Measurements from ENCODE around the gene CMIP.

The CMIP gene

DNA sequence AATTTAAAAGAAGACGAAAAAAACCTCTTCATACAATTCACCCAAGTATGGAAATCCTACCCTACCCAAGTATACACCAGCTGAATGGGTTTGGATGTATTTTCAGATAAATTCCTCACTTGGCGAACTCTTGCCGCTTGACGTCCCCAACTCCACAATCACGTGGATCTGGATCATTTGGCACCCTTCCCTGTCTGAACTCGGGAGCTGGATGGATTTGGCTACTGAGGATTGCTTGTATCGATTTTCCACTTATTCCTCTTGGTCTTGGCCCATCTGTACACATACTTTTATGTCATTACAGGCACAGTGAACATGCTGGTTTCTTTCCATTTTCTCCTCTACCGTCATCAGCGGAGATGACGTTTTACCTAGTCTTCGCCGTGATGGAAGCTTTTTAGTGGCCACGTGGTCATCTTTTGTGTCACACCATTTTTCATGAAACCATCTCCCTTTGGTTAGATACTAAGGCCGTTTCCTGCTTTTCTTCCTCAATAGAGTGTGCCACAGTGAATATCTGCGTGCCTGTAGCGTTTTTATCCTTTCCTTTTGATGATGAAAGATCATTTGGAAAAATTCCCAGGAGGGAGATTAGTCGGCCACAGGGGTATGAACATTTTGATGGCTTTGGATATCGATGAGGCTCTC, 47.1 kb downstream of the CMIP start:
- Histone ChIP-seq H3K36me3 (ENCODE audit: insufficient read depth, insufficient read length, low read length) (peaks cover 24% of the 10 kb centered on the region), H3K4me1 (ENCODE audit: insufficient read depth, insufficient read length) (peaks cover 16% of the 10 kb centered on the region), H3K27me3 (ENCODE audit: insufficient read depth, insufficient read length) (no peaks in the 10 kb centered on the region), H3K4me3 (ENCODE audit: insufficient read length, low read depth) (no peak overlapping the region), H3K9me3 (ENCODE audit: insufficient read depth, low read length) (no peaks in the 10 kb centered on the region), H3K9ac (ENCODE audit: insufficient read length, low read depth) (no peak overlapping the region)
- TF ChIP-seq YY1 (IDR thresholded peaks at IDR 0.05; ENCODE audit: insufficient read depth, insufficient read length) (no peak), ZNF274 (IDR thresholded peaks at IDR 0.05; ENCODE audit: low read depth, low read length) (no peak), SUZ12 (IDR thresholded peaks at IDR 0.05; ENCODE audit: extremely low read depth, insufficient read depth, insufficient read length) (no peak)
- no peak for DNase-seq (ENCODE audit: low read depth, low spot score)

DNA sequence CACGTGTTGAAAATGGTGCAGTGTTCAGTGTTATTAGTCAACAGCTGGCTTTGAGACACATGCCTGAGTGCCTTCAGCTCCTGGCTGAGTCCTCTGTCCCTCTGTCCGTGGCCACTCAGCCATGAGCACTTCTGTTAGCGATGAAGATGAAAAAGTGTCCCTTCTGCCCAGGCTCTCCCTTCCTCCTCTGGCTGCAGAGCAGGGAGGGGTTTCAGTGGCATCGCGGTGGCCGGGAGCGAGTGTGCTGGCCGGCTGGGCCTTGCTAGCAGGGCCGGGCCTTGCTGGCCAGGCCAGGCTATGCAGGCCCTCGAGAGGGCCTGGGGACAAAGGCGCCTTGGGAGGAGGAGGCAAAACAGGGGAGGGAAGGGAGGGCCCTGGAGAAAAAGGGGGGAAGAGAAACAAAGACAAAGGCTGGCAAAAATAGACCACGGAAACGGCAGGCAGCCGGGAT, 47.7 kb downstream of the CMIP start:
- DNase-seq (ENCODE audit: low read depth, low spot score): no peak
- Histone ChIP-seq H3K9ac (ENCODE audit: insufficient read length, low read depth) (no peak overlapping the region), H3K4me1 (ENCODE audit: insufficient read depth, insufficient read length) (peaks cover 16% of the 10 kb centered on the region), H3K4me3 (ENCODE audit: insufficient read length, low read depth) (no peak overlapping the region), H3K27me3 (ENCODE audit: insufficient read depth, insufficient read length) (no peaks in the 10 kb centered on the region), H3K36me3 (ENCODE audit: insufficient read depth, insufficient read length, low read length) (peaks cover 22% of the 10 kb centered on the region), H3K9me3 (ENCODE audit: insufficient read depth, low read length) (no peaks in the 10 kb centered on the region)
- TF ChIP-seq SUZ12 (IDR thresholded peaks at IDR 0.05; ENCODE audit: extremely low read depth, insufficient read depth, insufficient read length) (no peak), YY1 (IDR thresholded peaks at IDR 0.05; ENCODE audit: insufficient read depth, insufficient read length) (no peak), ZNF274 (IDR thresholded peaks at IDR 0.05; ENCODE audit: low read depth, low read length) (no peak)

- H3K9ac ChIP-seq (ENCODE audit: insufficient read length, low read depth): no peak overlapping the region
These were observed 48.6 kb downstream of the CMIP start for GRCh38 chr16:81492965-81493754.

GRCh38 chr16:81493755-81494433, 49.3 kb downstream of the CMIP start:
- Histone ChIP-seq H3K4me3 (ENCODE audit: insufficient read length, low read depth) (no peak overlapping the region), H3K9me3 (ENCODE audit: insufficient read depth, low read length) (no peaks in the 10 kb centered on the region), H3K36me3 (ENCODE audit: insufficient read depth, insufficient read length, low read length) (peaks cover 25% of the 10 kb centered on the region), H3K4me1 (ENCODE audit: insufficient read depth, insufficient read length) (peaks cover 20% of the 10 kb centered on the region), H3K27me3 (ENCODE audit: insufficient read depth, insufficient read length) (no peaks in the 10 kb centered on the region), H3K9ac (ENCODE audit: insufficient read length, low read depth) (no peak overlapping the region)
- TF ChIP-seq SUZ12 (IDR thresholded peaks at IDR 0.05; ENCODE audit: extremely low read depth, insufficient read depth, insufficient read length) (no peak), ZNF274 (IDR thresholded peaks at IDR 0.05; ENCODE audit: low read depth, low read length) (no peak), YY1 (IDR thresholded peaks at IDR 0.05; ENCODE audit: insufficient read depth, insufficient read length) (no peak)
- no peak for DNase-seq (ENCODE audit: low read depth, low spot score)

More at GRCh38 chr16:81492965-81493754, 48.6 kb downstream of the CMIP start:
- peaks cover 19% of the 10 kb centered on the region for H3K36me3 ChIP-seq (ENCODE audit: insufficient read depth, insufficient read length, low read length)
- H3K4me3 ChIP-seq (ENCODE audit: insufficient read length, low read depth): no peak overlapping the region
- peaks cover 16% of the 10 kb centered on the region for H3K4me1 ChIP-seq (ENCODE audit: insufficient read depth, insufficient read length)
- no peaks in the 10 kb centered on the region for H3K27me3 ChIP-seq (ENCODE audit: insufficient read depth, insufficient read length)
- no peaks in the 10 kb centered on the region for H3K9me3 ChIP-seq (ENCODE audit: insufficient read depth, low read length)
- no peak for DNase-seq (ENCODE audit: low read depth, low spot score)
- TF ChIP-seq ZNF274 (IDR thresholded peaks at IDR 0.05; ENCODE audit: low read depth, low read length): no peak
- no peak for TF ChIP-seq YY1 (IDR thresholded peaks at IDR 0.05; ENCODE audit: insufficient read depth, insufficient read length)
- no peak for TF ChIP-seq SUZ12 (IDR thresholded peaks at IDR 0.05; ENCODE audit: extremely low read depth, insufficient read depth, insufficient read length)

- Histone ChIP-seq H3K9ac (ENCODE audit: insufficient read length, low read depth) (no peak overlapping the region), H3K4me1 (ENCODE audit: insufficient read depth, insufficient read length) (peaks cover 21% of the 10 kb centered on the region)
- no peak for TF ChIP-seq SUZ12 (IDR thresholded peaks at IDR 0.05; ENCODE audit: extremely low read depth, insufficient read depth, insufficient read length)
- TF ChIP-seq YY1 (IDR thresholded peaks at IDR 0.05; ENCODE audit: insufficient read depth, insufficient read length): no peak
- TF ChIP-seq ZNF274 (IDR thresholded peaks at IDR 0.05; ENCODE audit: low read depth, low read length): no peak
These were observed 49.8 kb downstream of the CMIP start for GRCh38 chr16:81494434-81494806.

DNA sequence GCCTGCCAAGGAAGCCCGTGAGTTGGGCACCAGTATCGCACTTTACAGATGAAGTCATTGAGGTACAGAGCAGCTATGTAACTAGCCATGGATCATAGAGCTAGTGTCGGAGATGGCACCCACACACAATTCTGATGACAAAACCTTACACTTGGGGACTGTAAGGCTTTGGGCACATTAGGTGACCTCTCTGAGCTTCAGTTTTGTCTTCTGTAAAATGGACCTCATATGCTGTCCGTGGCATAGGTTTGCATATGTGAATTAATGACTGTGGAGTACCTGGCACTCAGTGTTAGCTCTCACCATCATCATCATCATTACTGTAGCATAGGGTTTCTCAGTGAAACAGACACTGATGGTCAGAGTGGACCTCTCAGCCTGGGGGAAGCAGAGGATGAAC, 50.3 kb downstream of the CMIP start:
- no peak for DNase-seq (ENCODE audit: low read depth, low spot score)

More at GRCh38 chr16:81494434-81494806, 49.8 kb downstream of the CMIP start:
- no peaks in the 10 kb centered on the region for H3K9me3 ChIP-seq (ENCODE audit: insufficient read depth, low read length)
- no peak overlapping the region for H3K4me3 ChIP-seq (ENCODE audit: insufficient read length, low read depth)
- peaks cover 25% of the 10 kb centered on the region for H3K36me3 ChIP-seq (ENCODE audit: insufficient read depth, insufficient read length, low read length)
- no peak for DNase-seq (ENCODE audit: low read depth, low spot score)
- H3K27me3 ChIP-seq (ENCODE audit: insufficient read depth, insufficient read length): no peaks in the 10 kb centered on the region

More for the DNA sequence above, 50.3 kb downstream of the CMIP start:
- Histone ChIP-seq H3K36me3 (ENCODE audit: insufficient read depth, insufficient read length, low read length) (peaks cover 24% of the 10 kb centered on the region), H3K4me1 (ENCODE audit: insufficient read depth, insufficient read length) (peaks cover 23% of the 10 kb centered on the region), H3K9ac (ENCODE audit: insufficient read length, low read depth) (no peak overlapping the region), H3K27me3 (ENCODE audit: insufficient read depth, insufficient read length) (no peaks in the 10 kb centered on the region), H3K4me3 (ENCODE audit: insufficient read length, low read depth) (no peak overlapping the region), H3K9me3 (ENCODE audit: insufficient read depth, low read length) (no peaks in the 10 kb centered on the region)
- TF ChIP-seq SUZ12 (IDR thresholded peaks at IDR 0.05; ENCODE audit: extremely low read depth, insufficient read depth, insufficient read length) (no peak), YY1 (IDR thresholded peaks at IDR 0.05; ENCODE audit: insufficient read depth, insufficient read length) (no peak), ZNF274 (IDR thresholded peaks at IDR 0.05; ENCODE audit: low read depth, low read length) (no peak)

All from NT2/D1 (cell line).